IMR-90 (cell line): ENCODE measurements around the gene ARSB. TPM values are rescaled to one million over a fixed set of nuclear protein-coding genes. Genes with fewer than 3 reads are reported as not detected.

ENCODE experiments used
- ATAC-seq: fragments of 200-7000 bp; cut with Tn5 transposase; 2 replicates; pipeline ENCODE4 v1.9.1; 2020; ENCODE audit warnings: low read depth, mild to moderate bottlenecking, moderate library complexity
- BruUV-seq: library from RNA; stranded (reverse); fragments of 400-500 nt; replicated peaks from 2 replicates; lab custom pipeline; 2021; lab: Mats Ljungman, UMichigan
- CTCF ChIA-PET: fragments of 300-600 bp; formaldehyde crosslinking; extraction: SDS; loops from one replicate; lab custom pipeline; 2021; ENCODE audit warnings: antibody characterized with exemption; lab: Yijun Ruan, JAX
- POLR2A ChIA-PET: fragments of 300-600 bp; sonication (Branson Sonifier 250); formaldehyde crosslinking; loops from one replicate; lab custom pipeline; 2022; ENCODE audit warnings: antibody characterized with exemption; ENCODE audit not compliant: unreplicated experiment; lab: Charles Lee
- DNase-seq: peaks from one replicate; pipeline ENCODE4 v3.0.0; 2013
- H2AFZ ChIP-seq: replicated peaks from 2 replicates; pipeline ENCODE3; 2013; ENCODE audit warnings: low read length, mild to moderate bottlenecking; ENCODE audit not compliant: poor library complexity
- H2AK5ac ChIP-seq: 2 replicates; pipeline ENCODE4 v1.6.1; 2013; ENCODE audit warnings: low read depth, low read length, inconsistent platforms
- H2AK9ac ChIP-seq: replicated peaks from 2 replicates; pipeline ENCODE3; 2013; ENCODE audit warnings: mild to moderate bottlenecking, low read depth, low read length, moderate library complexity; ENCODE audit not compliant: poor library complexity
- H2BK120ac ChIP-seq: 2 replicates; pipeline ENCODE4 v1.6.1; 2013; ENCODE audit warnings: low read depth, low read length, inconsistent platforms
- H2BK15ac ChIP-seq: 3 replicates; pipeline ENCODE4 v1.6.1; 2013; ENCODE audit warnings: low read depth, low read length, inconsistent platforms
- H2BK20ac ChIP-seq: 2 replicates; pipeline ENCODE4 v1.6.1; 2013; ENCODE audit warnings: low read depth, mild to moderate bottlenecking, inconsistent platforms, low read length, moderate library complexity
- H2BK5ac ChIP-seq: 2 replicates; pipeline ENCODE4 v1.6.1; 2013; ENCODE audit warnings: mild to moderate bottlenecking, low read depth, low read length, inconsistent platforms; ENCODE audit not compliant: poor library complexity, severe bottlenecking
- H3K14ac ChIP-seq: replicated peaks from 2 replicates; pipeline ENCODE4 v1.6.1; 2013; ENCODE audit warnings: low read depth, low read length, inconsistent platforms
- H3K18ac ChIP-seq: 2 replicates; pipeline ENCODE4 v1.6.1; 2013; ENCODE audit warnings: low read depth, low read length, control low read depth
- H3K23ac ChIP-seq: 2 replicates; pipeline ENCODE4 v1.6.1; 2013; ENCODE audit warnings: low read depth, low read length, inconsistent platforms
- H3K27ac ChIP-seq: 2 replicates; pipeline ENCODE4 v1.5.1; 2013; ENCODE audit warnings: mild to moderate bottlenecking, control low read depth, low read length; ENCODE audit not compliant: insufficient read depth
- H3K27me3 ChIP-seq: 2 replicates; pipeline ENCODE4 v1.6.1; 2013; ENCODE audit warnings: low read length; ENCODE audit not compliant: control insufficient read depth, insufficient read depth
- H3K36me3 ChIP-seq: 2 replicates; pipeline ENCODE4 v1.6.1; 2013; ENCODE audit warnings: low read length, mixed read lengths; ENCODE audit not compliant: control insufficient read depth, insufficient read depth
- H3K4ac ChIP-seq: 2 replicates; pipeline ENCODE4 v1.6.1; 2013; ENCODE audit warnings: low read depth, low read length, inconsistent platforms
- H3K4me1 ChIP-seq: 2 replicates; pipeline ENCODE4 v1.6.1; 2013; ENCODE audit warnings: low read length, mixed read lengths; ENCODE audit not compliant: control insufficient read depth, insufficient read depth
- H3K4me2 ChIP-seq: 2 replicates; pipeline ENCODE4 v1.6.1; 2013; ENCODE audit warnings: low read depth, mild to moderate bottlenecking, control low read depth, low read length, moderate library complexity
- H3K4me3 ChIP-seq: 2 replicates; pipeline ENCODE4 v1.5.1; 2013; ENCODE audit warnings: low read depth, mild to moderate bottlenecking, control low read depth, low read length, moderate library complexity; ENCODE audit not compliant: insufficient read depth
- H3K56ac ChIP-seq: 2 replicates; pipeline ENCODE4 v1.6.1; 2013; ENCODE audit warnings: low read length, inconsistent platforms; ENCODE audit not compliant: insufficient read depth; ENCODE audit errors: extremely low read depth
- H3K79me1 ChIP-seq, 2 experiments: 2 replicates each; pipeline ENCODE4 v1.6.1; 2013; ENCODE audit warnings: low read length in 2 of 2, inconsistent platforms in 1 of 2, low read depth in 1 of 2
- H3K9ac ChIP-seq: 2 replicates; pipeline ENCODE4 v1.6.1; 2013; ENCODE audit warnings: low read depth, low read length, control low read depth
- H3K9me1 ChIP-seq: 2 replicates; pipeline ENCODE4 v1.6.1; 2013; ENCODE audit warnings: low read length, inconsistent platforms; ENCODE audit not compliant: insufficient read depth
- H3K9me3 ChIP-seq: 2 replicates; pipeline ENCODE4 v1.6.1; 2013; ENCODE audit warnings: low read length; ENCODE audit not compliant: control insufficient read depth, insufficient read depth
- H4K20me1 ChIP-seq: 2 replicates; pipeline ENCODE4 v1.6.1; 2013; ENCODE audit warnings: low read length, inconsistent platforms; ENCODE audit not compliant: insufficient read depth
- H4K5ac ChIP-seq: 2 replicates; pipeline ENCODE4 v1.6.1; 2013; ENCODE audit warnings: mild to moderate bottlenecking, low read depth, low read length, control low read depth
- H4K8ac ChIP-seq, 2 experiments: 2 replicates each; pipeline ENCODE4 v1.6.1; 2013; ENCODE audit warnings: low read depth in 2 of 2, low read length in 2 of 2, control low read depth in 1 of 2, inconsistent platforms in 1 of 2
- H4K91ac ChIP-seq: 2 replicates; pipeline ENCODE4 v1.6.1; 2013; ENCODE audit warnings: low read depth, low read length, inconsistent platforms; ENCODE audit not compliant: insufficient read depth
- BHLHE40 ChIP-seq: fragments of 150-350 bp; IDR thresholded peaks from 2 replicates; pipeline ENCODE4 v1.6.1; 2016; ENCODE audit warnings: mild to moderate bottlenecking, low read depth, low read length
- CEBPB ChIP-seq: IDR thresholded peaks from 2 replicates; pipeline ENCODE4 v1.6.1; 2012; ENCODE audit warnings: low read depth, low read length, improper control_type of control experiment
- MAZ ChIP-seq: IDR thresholded peaks from 2 replicates; pipeline ENCODE4 v1.6.1; 2012; ENCODE audit warnings: low read depth, mild to moderate bottlenecking, low read length, improper control_type of control experiment, moderate library complexity, borderline replicate concordance
- RCOR1 ChIP-seq: IDR thresholded peaks from 2 replicates; pipeline ENCODE4 v1.6.1; 2012; ENCODE audit warnings: mild to moderate bottlenecking, low read length, improper control_type of control experiment; ENCODE audit not compliant: insufficient replicate concordance
- RFX5 ChIP-seq: IDR thresholded peaks from 2 replicates; pipeline ENCODE4 v1.8.0; 2012; ENCODE audit warnings: low read depth, mild to moderate bottlenecking, low read length, moderate library complexity
- USF2 ChIP-seq: fragments of 150-350 bp; IDR thresholded peaks from 2 replicates; pipeline ENCODE4 v1.6.1; 2017; ENCODE audit warnings: mild to moderate bottlenecking, antibody characterized with exemption, low read length, low read depth
- WGBS, 2 experiments: methylation state at CpG; one replicate each; pipeline versions ENCODE4 v1.1.5 to v1.1.7; 2013; ENCODE audit warnings: missing lambda C conversion rate in 2 of 2; ENCODE audit not compliant: insufficient read length in 1 of 2; ENCODE audit errors: extremely low coverage in 2 of 2; 5-methylcytosine and 5-hydroxymethylcytosine counted together
- dilution Hi-C: fragments of 300-500 bp; cut with HindIII; formaldehyde crosslinking; loops from one replicate; pipeline ENCODE4 v1.14.3; 2018; ENCODE audit warnings: low sequenced_read_pairs; ENCODE audit not compliant: unreplicated experiment
- in situ Hi-C: fragments of 300-500 bp; cut with MboI; formaldehyde crosslinking; loops from 3 replicates; pipeline ENCODE4 v1.14.3; 2019; ENCODE audit warnings: low sequenced_read_pairs, inconsistent platforms, mixed read lengths
- intact Hi-C: fragments of 100-400 bp; cut with micrococcal nuclease; formaldehyde crosslinking; loops from 2 replicates; pipeline ENCODE4 v1.10.0; 2022
- polyA plus RNA-seq, 3 experiments: library from polyadenylated mRNA; depleted of rRNA; stranded (reverse); fragments of >200 nt; gene quantifications; 2 replicates each; pipeline ENCODE4 v1.2.3, GENCODE V29; 2012; ENCODE audit warnings: low replicate concordance in 1 of 3
- total RNA-seq: library from RNA; depleted of rRNA; stranded (reverse); fragments of >200 nt; gene quantifications from 2 replicates; pipeline ENCODE4 v1.2.3, GENCODE V29; 2012

The ARSB gene
- total and polyA plus RNA-seq, 2 of the 4 experiments (the other 2 are of a cell fraction), result 16.0 to 16.3 TPM

GRCh38 chr5:78843436-78843835, 141.7 kb downstream of the ARSB start:
- 86% methylated on average over 1 of the region's 1 CpG; no CpG with 5 or more reads in 1 of the 2 experiments for WGBS, 2 experiments
- POLR2A ChIA-PET, result no interaction called here
- CTCF ChIA-PET, result no interaction called here

More at GRCh38 chr5:78843436-78843835, 141.7 kb downstream of the ARSB start:
- H3K4me2 ChIP-seq, result no peak overlapping the region
- H3K4me3 ChIP-seq, result no peak overlapping the region
- no peak overlapping the region for H2BK15ac ChIP-seq
- no peaks in the 10 kb centered on the region for H3K9me3 ChIP-seq
- dilution Hi-C loops, result no loop called here
- no peak overlapping the region for H2AFZ ChIP-seq
- in situ Hi-C loops, result no loop called here
- no peak overlapping the region for H2BK20ac ChIP-seq
- no peak overlapping the region for H3K56ac ChIP-seq
- H3K27ac ChIP-seq, result no peak overlapping the region
- H4K5ac ChIP-seq, result no peak overlapping the region
- no peak overlapping the region for H2BK5ac ChIP-seq
- no peak overlapping the region for H4K8ac ChIP-seq
- no peak overlapping the region for H2BK120ac ChIP-seq
- no peak overlapping the region for H3K18ac ChIP-seq
- H2AK5ac ChIP-seq, result no peak overlapping the region
- no TSS peak for BruUV-seq
- H3K23ac ChIP-seq, result no peak overlapping the region
- H3K4ac ChIP-seq, result no peak overlapping the region
- H4K20me1 ChIP-seq, result no peaks in the 10 kb centered on the region
- H3K9ac ChIP-seq, result no peak overlapping the region
- DNase-seq (no peak), ATAC-seq (no peak)
- H3K4me1 ChIP-seq, result no peaks in the 10 kb centered on the region; the same call in 1 of the 2 replicates
- H4K91ac ChIP-seq, result no peak overlapping the region
- intact Hi-C loops, result no loop called here
- H3K9me1 ChIP-seq, result no peaks in the 10 kb centered on the region
- no peak overlapping the region for H2AK9ac ChIP-seq
- no peaks in the 10 kb centered on the region for H3K27me3 ChIP-seq
- no peaks in the 10 kb centered on the region; a peak in 1 of 4 replicates for H3K79me1 ChIP-seq
- no peaks in the 10 kb centered on the region for H3K36me3 ChIP-seq
- H3K14ac ChIP-seq, result no peak overlapping the region
- no peak for TF ChIP-seq MAZ
- TF ChIP-seq RFX5, result no peak
- no peak for TF ChIP-seq USF2
- TF ChIP-seq BHLHE40, result no peak
- peak; percentile 83 for TF ChIP-seq CEBPB
- no peak for TF ChIP-seq RCOR1
